Activated T-helper 2 cell treated with anti-CD3 and anti-CD28 coated beads, Interferon-gamma antibody, Interleukin-2, Interleukin-4, amounts not matched to agents 10 μg/mL and 5 μg/mL and 100 μg/mL, durations not matched to agents 14 hours and 24 hours and 36 hours (primary cell): ENCODE data around the gene STRBP. TPM values are rescaled to one million over a fixed set of nuclear protein-coding genes. Genes with fewer than 3 reads are reported as not detected.

Experiments used
- DNase-seq: peaks from one replicate; pipeline ENCODE4 v3.0.0; 2021; ENCODE audit warnings: low spot score
- H3K27ac Mint-ChIP-seq: one replicate; pipeline ENCODE4 v1.8.0; 2021; ENCODE audit warnings: mixed read lengths
- H3K27me3 Mint-ChIP-seq: one replicate; pipeline ENCODE4 v1.8.0; 2021; ENCODE audit warnings: low read depth, mixed read lengths
- H3K36me3 Mint-ChIP-seq: one replicate; pipeline ENCODE4 v1.8.0; 2021; ENCODE audit warnings: low read depth, mixed read lengths
- H3K4me1 Mint-ChIP-seq: one replicate; pipeline ENCODE4 v1.8.0; 2021; ENCODE audit warnings: low read depth, mixed read lengths
- H3K4me3 Mint-ChIP-seq: one replicate; pipeline ENCODE4 v1.8.0; 2021; ENCODE audit warnings: low read depth, mild to moderate bottlenecking, moderate library complexity, mixed read lengths
- H3K9me3 Mint-ChIP-seq: one replicate; pipeline ENCODE4 v1.8.0; 2021; ENCODE audit warnings: mixed read lengths
- intact Hi-C: fragments of 100-400 bp; cut with micrococcal nuclease; formaldehyde crosslinking; loops from one replicate; pipeline ENCODE4 v1.15.1; 2023
- total RNA-seq: library from RNA; stranded (reverse); gene quantifications from 2 replicates; pipeline ENCODE4 v1.2.3, GENCODE V29; 2022

STRBP gene
- total RNA-seq, 1 donor from 2014 or later = 19.9 TPM

GRCh38 chr9:123108976-123109375 is 159.4 kb downstream of the STRBP start:
- H3K27me3 Mint-ChIP-seq = no peaks in the 10 kb centered on the region
- no peak overlapping the region for H3K4me3 Mint-ChIP-seq
- peaks cover 4% of the 10 kb centered on the region for H3K36me3 Mint-ChIP-seq
- no peaks in the 10 kb centered on the region for H3K9me3 Mint-ChIP-seq
- DNase-seq = no peak
- H3K27ac Mint-ChIP-seq = no peak overlapping the region
- peaks cover 6% of the 10 kb centered on the region for H3K4me1 Mint-ChIP-seq
- intact Hi-C loops = no loop called here

GRCh38 chr9:123107639-123108285 is 160.6 kb downstream of the STRBP start:
- Mint-ChIP-seq H3K27ac (peak overlapping the region; percentile 15), H3K4me3 (no peak overlapping the region), H3K27me3 (no peaks in the 10 kb centered on the region), H3K9me3 (no peaks in the 10 kb centered on the region), H3K4me1 (peaks cover 6% of the 10 kb centered on the region), H3K36me3 (peaks cover 4% of the 10 kb centered on the region)
- intact Hi-C loops = no loop called here
- DNase-seq = no peak

GRCh38 chr9:123105490-123105889 is 162.9 kb downstream of the STRBP start:
- no peaks in the 10 kb centered on the region for H3K27me3 Mint-ChIP-seq
- H3K4me1 Mint-ChIP-seq = no peaks in the 10 kb centered on the region
- no peak overlapping the region for H3K27ac Mint-ChIP-seq
- peaks cover 15% of the 10 kb centered on the region for H3K36me3 Mint-ChIP-seq
- intact Hi-C loops = no loop called here
- no peaks in the 10 kb centered on the region for H3K9me3 Mint-ChIP-seq
- no peak for DNase-seq
- H3K4me3 Mint-ChIP-seq = no peak overlapping the region

- no peak overlapping the region for H3K27ac Mint-ChIP-seq
- no peaks in the 10 kb centered on the region for H3K4me1 Mint-ChIP-seq
- no peaks in the 10 kb centered on the region for H3K27me3 Mint-ChIP-seq
- no peak overlapping the region for H3K4me3 Mint-ChIP-seq
- H3K36me3 Mint-ChIP-seq = peaks cover 15% of the 10 kb centered on the region
- H3K9me3 Mint-ChIP-seq = no peaks in the 10 kb centered on the region
- DNase-seq = no peak
- intact Hi-C loops = loop anchor here (5.0 kb wide), 1 partner anchor 247 kb away; no protein-coding TSS in a partner anchor
These were observed 163.6 kb downstream of the STRBP start for GRCh38 chr9:123104807-123105206.

GRCh38 chr9:123102375-123103113 is 165.8 kb downstream of the STRBP start:
- Mint-ChIP-seq H3K27me3 (no peaks in the 10 kb centered on the region), H3K9me3 (no peaks in the 10 kb centered on the region), H3K4me3 (no peak overlapping the region), H3K36me3 (peaks cover 29% of the 10 kb centered on the region), H3K27ac (no peak overlapping the region), H3K4me1 (no peaks in the 10 kb centered on the region)
- no peak for DNase-seq
- intact Hi-C loops = loop anchor here (5.0 kb wide), 1 partner anchor 250 kb away; no protein-coding TSS in a partner anchor

- Mint-ChIP-seq H3K27me3 (no peaks in the 10 kb centered on the region), H3K27ac (no peak overlapping the region)
- intact Hi-C loops = no loop called here
These were observed 168.8 kb downstream of the STRBP start for GRCh38 chr9:123099548-123099947.

GRCh38 chr9:123099042-123099441 is 169.3 kb downstream of the STRBP start:
- Mint-ChIP-seq H3K27ac (no peak overlapping the region), H3K36me3 (peaks cover 36% of the 10 kb centered on the region), H3K27me3 (no peaks in the 10 kb centered on the region), H3K9me3 (no peaks in the 10 kb centered on the region), H3K4me1 (no peaks in the 10 kb centered on the region), H3K4me3 (no peak overlapping the region)
- intact Hi-C loops = no loop called here
- DNase-seq = no peak

More at GRCh38 chr9:123099548-123099947, 168.8 kb downstream of the STRBP start:
- no peaks in the 10 kb centered on the region for H3K4me1 Mint-ChIP-seq
- DNase-seq = no peak
- no peak overlapping the region for H3K4me3 Mint-ChIP-seq
- H3K36me3 Mint-ChIP-seq = peaks cover 36% of the 10 kb centered on the region
- H3K9me3 Mint-ChIP-seq = no peaks in the 10 kb centered on the region

GRCh38 chr9:123098096-123098459 is 170.3 kb downstream of the STRBP start:
- peaks cover 36% of the 10 kb centered on the region for H3K36me3 Mint-ChIP-seq
- H3K4me1 Mint-ChIP-seq = no peaks in the 10 kb centered on the region
- no peak overlapping the region for H3K27ac Mint-ChIP-seq
- H3K9me3 Mint-ChIP-seq = no peaks in the 10 kb centered on the region
- intact Hi-C loops = no loop called here
- no peak for DNase-seq
- no peak overlapping the region for H3K4me3 Mint-ChIP-seq
- no peaks in the 10 kb centered on the region for H3K27me3 Mint-ChIP-seq

GRCh38 chr9:123097430-123098095 is 170.8 kb downstream of the STRBP start:
- peaks cover 36% of the 10 kb centered on the region for H3K36me3 Mint-ChIP-seq
- intact Hi-C loops = no loop called here
- H3K4me3 Mint-ChIP-seq = no peak overlapping the region
- H3K27me3 Mint-ChIP-seq = no peaks in the 10 kb centered on the region
- no peaks in the 10 kb centered on the region for H3K9me3 Mint-ChIP-seq
- no peak overlapping the region for H3K27ac Mint-ChIP-seq
- no peaks in the 10 kb centered on the region for H3K4me1 Mint-ChIP-seq
- no peak for DNase-seq

GRCh38 chr9:123096987-123097386 is 171.4 kb downstream of the STRBP start:
- intact Hi-C loops = no loop called here
- Mint-ChIP-seq H3K27me3 (no peaks in the 10 kb centered on the region), H3K27ac (no peak overlapping the region), H3K4me3 (no peak overlapping the region), H3K4me1 (no peaks in the 10 kb centered on the region), H3K36me3 (peaks cover 36% of the 10 kb centered on the region), H3K9me3 (no peaks in the 10 kb centered on the region)
- DNase-seq = no peak

GRCh38 chr9:123093141-123093540 is 175.2 kb downstream of the STRBP start:
- intact Hi-C loops = no loop called here
- Mint-ChIP-seq H3K4me3 (no peak overlapping the region), H3K36me3 (peaks cover 38% of the 10 kb centered on the region), H3K27me3 (no peaks in the 10 kb centered on the region), H3K27ac (no peak overlapping the region), H3K4me1 (no peaks in the 10 kb centered on the region), H3K9me3 (no peaks in the 10 kb centered on the region)
- DNase-seq = no peak

GRCh38 chr9:123091459-123091858 is 176.9 kb downstream of the STRBP start:
- no peaks in the 10 kb centered on the region for H3K27me3 Mint-ChIP-seq
- H3K4me1 Mint-ChIP-seq = no peaks in the 10 kb centered on the region
- no peak overlapping the region for H3K4me3 Mint-ChIP-seq
- H3K9me3 Mint-ChIP-seq = no peaks in the 10 kb centered on the region
- intact Hi-C loops = no loop called here
- H3K36me3 Mint-ChIP-seq = peaks cover 31% of the 10 kb centered on the region
- no peak overlapping the region for H3K27ac Mint-ChIP-seq
- DNase-seq = no peak

GRCh38 chr9:123090956-123091355 is 177.4 kb downstream of the STRBP start:
- Mint-ChIP-seq H3K4me1 (no peaks in the 10 kb centered on the region), H3K27ac (no peak overlapping the region), H3K36me3 (peaks cover 31% of the 10 kb centered on the region), H3K4me3 (no peak overlapping the region), H3K27me3 (no peaks in the 10 kb centered on the region), H3K9me3 (no peaks in the 10 kb centered on the region)
- intact Hi-C loops = no loop called here
- DNase-seq = no peak
